Activated CD8-positive, alpha-beta memory T cell treated with anti-CD3 and anti-CD28 coated beads, Interleukin-2, amount 50 U/mL, for 24 hours (primary cell): ENCODE results near the gene TRIM74.
"Not testable (repeated sequence)": the region's sequence is repeated elsewhere in the genome, so short reads cannot be mapped to it uniquely, and the experiment has no call there.

Experiments used
- DNase-seq: peaks from one replicate; pipeline ENCODE4 v3.0.0-alpha.2; 2020; ENCODE audit errors: extremely low read depth

Gene TRIM74

DNA sequence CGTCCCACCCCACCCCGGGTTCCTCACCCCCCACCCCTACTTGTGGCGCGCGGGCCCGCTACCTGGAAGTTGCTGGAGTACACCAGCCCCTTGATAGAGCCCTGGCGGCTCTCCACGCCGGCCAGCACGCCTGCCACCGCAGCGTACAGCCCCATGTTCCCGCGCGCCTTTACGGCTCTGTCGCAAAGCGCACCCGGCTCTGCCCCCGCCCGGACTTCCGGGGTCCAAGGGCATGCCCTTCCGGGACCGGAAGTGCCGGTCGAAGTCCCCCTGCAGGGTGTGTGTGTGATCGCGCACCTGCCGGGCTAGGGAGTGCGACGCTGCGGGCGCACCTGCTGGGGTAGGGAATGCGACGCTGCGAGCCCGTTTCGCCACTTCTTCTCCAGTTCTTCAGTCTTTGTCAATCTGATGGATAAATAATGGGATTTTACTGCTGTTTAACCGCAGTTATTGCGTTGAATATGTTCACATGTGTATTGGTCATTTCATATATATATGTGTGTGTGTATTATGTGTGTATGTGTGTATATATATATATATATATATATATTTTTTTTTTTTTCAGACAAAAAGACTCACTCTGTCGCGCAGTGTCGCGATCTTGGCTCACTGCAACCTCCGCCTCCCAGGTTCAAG is 14.6 kb downstream of the TRIM74 start:
- not testable (repeated sequence) for DNase-seq

GRCh38 chr7:72953901-72954562 is 15.2 kb downstream of the TRIM74 start:
- not testable (repeated sequence) for DNase-seq

- not testable (repeated sequence) for DNase-seq
These were observed 18.8 kb downstream of the TRIM74 start for GRCh38 chr7:72950432-72950831.

GRCh38 chr7:72949686-72950085 is 19.6 kb downstream of the TRIM74 start:
- DNase-seq, result not testable (repeated sequence)

- not testable (repeated sequence) for DNase-seq
These were observed 20.0 kb downstream of the TRIM74 start for GRCh38 chr7:72949276-72949675.

DNA sequence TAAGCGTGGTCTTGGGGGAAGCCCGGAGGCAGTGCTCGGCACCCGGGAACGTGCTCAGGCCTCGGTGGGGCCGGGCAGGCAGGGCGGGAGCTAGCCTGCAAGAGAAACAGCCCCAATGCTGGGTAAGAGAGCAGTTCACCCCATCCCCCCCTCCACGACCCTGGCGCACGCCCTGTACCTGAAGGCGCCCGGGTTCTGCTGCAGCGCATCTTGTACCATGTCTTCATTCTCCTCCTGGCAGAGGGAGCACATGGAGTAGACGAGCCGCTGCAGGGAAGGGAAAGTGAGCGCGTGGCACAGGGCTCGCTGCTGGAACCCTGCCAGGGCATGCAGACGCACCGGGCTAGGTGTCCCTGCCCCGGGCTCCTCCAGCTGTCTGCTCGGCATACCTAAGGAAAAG is 20.6 kb downstream of the TRIM74 start:
- DNase-seq, result not testable (repeated sequence)

DNA sequence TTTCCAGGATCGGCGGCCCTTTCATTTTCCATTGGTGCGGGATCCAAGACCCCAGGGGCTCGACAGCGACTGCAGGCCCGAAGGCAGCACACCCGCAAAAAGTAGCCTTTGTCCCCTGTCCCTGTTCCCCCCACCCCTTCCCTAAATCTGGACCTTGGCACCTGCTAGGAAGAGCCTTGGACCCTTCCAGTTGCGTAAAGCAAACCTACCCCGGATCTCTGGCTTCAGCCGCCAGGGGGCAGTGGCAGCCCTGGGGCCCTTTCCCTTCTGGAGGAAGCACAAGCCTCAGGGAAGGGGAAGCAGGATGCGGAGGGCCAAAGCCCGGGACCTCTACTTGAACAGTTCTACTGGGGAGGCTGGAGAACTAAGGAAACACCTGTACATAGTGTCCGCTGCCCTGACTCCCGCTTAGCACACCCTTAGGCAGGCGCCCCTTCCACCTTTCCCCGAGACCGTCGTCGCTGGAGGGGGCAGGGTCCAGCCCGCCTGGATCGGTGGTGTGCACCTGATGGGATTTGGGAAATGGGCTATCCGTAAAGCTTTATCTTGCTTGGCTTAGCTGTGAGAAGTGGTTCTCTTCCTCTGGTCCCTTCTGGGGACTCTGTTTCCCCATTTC is 23.0 kb downstream of the TRIM74 start:
- DNase-seq, result not testable (repeated sequence)

- not testable (repeated sequence) for DNase-seq
These were observed 23.7 kb downstream of the TRIM74 start for GRCh38 chr7:72945597-72945996.

- not testable (repeated sequence) for DNase-seq
These were observed 24.3 kb downstream of the TRIM74 start for GRCh38 chr7:72944937-72945336.

- DNase-seq, result not testable (repeated sequence)
These were observed 26.3 kb downstream of the TRIM74 start for GRCh38 chr7:72942956-72943355.

DNA sequence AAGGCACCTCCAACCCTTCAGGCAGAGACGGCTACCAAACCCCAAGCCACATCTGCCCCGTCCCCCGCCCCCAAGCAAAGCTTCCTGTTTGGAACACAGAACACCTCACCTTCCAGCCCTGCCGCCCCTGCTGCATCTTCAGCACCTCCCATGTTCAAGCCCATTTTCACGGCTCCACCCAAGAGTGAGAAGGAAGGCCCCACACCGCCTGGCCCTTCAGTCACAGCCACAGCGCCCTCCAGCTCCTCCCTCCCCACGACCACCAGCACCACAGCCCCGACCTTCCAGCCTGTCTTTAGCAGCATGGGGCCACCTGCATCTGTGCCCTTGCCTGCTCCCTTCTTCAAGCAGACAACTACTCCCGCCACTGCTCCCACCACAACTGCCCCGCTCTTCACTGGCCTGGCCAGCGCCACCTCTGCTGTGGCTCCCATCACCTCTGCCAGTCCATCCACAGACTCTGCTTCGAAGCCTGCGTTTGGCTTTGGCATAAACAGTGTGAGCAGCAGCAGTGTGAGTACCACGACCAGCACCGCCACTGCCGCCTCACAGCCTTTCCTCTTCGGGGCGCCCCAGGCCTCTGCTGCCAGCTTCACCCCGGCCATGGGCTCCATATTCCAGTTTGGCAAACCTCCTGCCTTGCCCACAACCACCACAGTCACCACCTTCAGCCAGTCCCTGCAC is 27.1 kb downstream of the TRIM74 start:
- DNase-seq, result not testable (repeated sequence)

DNA sequence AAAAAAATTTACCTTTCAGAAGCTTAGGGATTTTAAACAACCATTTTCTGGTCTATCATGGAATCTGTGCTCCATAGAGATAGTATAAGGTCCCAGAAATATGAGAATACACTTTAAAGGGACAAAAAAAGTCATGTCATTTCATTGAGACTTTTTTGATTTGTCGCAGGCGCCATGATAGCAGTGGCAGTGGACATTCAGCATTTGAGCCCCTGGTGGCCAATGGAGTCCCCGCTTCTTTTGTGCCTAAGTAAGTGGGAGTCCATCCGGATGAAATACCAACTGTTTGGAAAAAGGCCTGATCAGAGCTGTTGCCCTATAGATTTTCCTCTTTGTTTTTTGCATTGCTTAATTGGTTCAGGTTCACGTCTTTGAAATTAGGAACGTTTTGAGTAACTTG is 41.0 kb downstream of the TRIM74 start:
- not testable (repeated sequence) for DNase-seq

- DNase-seq, result not testable (repeated sequence)
These were observed 41.5 kb downstream of the TRIM74 start for GRCh38 chr7:72927791-72928190.

- no peak for DNase-seq
These were observed 43.6 kb downstream of the TRIM74 start for GRCh38 chr7:72925546-72926120.

- peak; percentile 53 for DNase-seq
These were observed 44.3 kb downstream of the TRIM74 start, which contains the start of gene POM121 for GRCh38 chr7:72924733-72925545. Gene POM121, plus strand, starts transcription at chr7:72925095. Its CDS starts 27 bp downstream, at chr7:72925122.

DNA sequence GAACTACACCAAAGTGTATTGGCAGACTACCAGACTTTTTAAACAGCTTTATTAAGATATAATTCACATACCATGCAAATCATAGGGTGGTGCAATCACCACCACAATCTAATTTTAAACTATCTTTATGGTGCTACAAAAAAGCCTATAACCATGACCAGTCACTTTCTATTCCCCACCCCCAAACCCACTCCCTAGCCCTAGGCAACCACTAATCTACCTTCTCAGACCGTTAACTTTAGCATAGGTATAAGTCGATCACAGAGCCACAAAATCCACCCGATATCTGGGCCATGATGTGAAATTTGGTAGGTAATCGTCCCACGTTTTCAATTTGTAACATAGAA is 44.9 kb downstream of the TRIM74 start:
- DNase-seq, result no peak

DNA sequence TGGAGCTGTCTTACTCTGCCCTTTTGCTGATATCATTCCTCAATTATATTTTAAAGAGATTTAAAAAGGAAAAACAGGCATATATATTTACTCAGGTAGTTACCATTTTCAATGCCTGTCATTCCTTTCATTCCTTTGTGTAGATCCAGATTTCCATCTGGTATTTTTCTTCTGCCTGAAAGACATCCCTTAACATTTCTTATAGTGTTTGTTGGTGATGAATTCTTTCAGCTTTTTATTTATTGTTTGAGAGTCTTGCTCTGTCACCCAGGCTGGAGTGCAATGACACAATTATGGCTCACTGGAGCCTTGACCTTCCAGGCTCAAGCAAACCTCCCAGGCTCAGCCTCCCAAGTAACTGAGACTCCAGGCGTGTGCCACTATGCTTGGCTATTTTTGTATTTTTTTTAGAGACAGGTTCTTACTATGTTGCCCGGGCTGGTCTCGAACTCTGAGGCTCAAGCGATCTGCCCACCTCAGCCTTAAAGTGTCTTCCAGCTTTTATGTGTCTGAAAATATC is 50.0 kb downstream of the TRIM74 start:
- DNase-seq, result no peak

DNA sequence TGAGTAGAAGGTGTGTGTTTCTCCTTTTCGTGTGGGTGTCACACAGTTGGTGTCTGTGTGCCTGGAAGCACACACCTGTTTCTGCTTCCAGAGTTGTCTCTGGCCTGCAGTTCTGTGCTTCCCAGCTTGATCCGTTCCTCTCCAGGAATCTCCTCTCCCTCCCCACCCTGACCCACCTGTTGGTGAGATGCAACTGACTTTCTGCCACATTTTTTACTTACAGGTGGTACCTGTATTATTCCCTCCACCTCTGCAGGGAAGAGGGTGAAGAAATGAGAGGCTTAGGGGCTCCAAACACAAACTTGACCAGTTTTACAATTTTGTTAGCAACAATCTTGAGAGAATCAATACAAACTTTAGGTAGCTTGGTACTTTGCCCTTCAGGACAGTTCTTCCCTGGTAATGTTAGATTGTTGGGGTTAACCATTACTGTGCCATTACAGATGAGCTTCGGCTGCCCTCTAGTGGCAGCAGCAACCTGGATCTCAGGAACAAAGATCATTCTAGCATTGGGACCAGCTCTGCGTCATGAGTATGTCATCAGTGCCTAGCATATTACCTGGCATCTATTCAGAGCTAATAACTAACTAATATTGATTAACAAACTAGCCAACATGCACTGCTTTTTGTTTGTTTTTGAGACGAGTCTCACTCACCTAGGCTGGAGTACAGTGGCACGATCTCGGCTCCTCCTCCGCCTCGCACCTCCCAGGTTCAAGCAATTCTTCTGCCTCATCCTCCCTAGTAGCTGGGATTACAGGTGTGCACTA is 54.3 kb downstream of the TRIM74 start:
- not testable (repeated sequence) for DNase-seq

DNA sequence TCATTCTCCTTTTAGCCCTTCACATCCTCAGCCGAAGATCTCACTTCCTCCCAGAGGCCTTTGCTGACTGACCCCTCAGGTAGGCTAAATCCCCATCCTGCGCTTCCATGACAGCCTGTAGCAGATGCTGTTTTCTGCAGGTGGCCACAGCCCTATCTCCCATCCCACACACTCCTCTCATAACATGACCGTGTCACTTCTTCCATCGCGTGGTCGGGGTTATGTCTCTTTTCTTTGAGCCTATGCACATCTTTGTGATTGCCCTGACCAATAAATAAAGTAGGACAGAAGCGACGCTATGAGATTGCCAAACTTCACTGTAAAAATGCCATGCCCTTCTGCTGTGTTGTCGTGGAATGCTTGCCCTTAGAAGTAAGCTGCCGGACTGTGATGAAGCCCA is 55.5 kb downstream of the TRIM74 start:
- DNase-seq, result not testable (repeated sequence)

GRCh38 chr7:72911395-72911794 is 57.9 kb downstream of the TRIM74 start:
- not testable (repeated sequence) for DNase-seq
